Activated T-helper 2 cell treated with anti-CD3 and anti-CD28 coated beads, Interferon-gamma antibody, Interleukin-2, Interleukin-4, amounts not matched to agents 10 μg/mL and 5 μg/mL and 100 μg/mL, durations not matched to agents 14 hours and 24 hours and 36 hours (primary cell): ENCODE data around the gene PRKCA. TPM values are rescaled to one million over a fixed set of nuclear protein-coding genes. Genes with fewer than 3 reads are reported as not detected.
A peak's percentile ranks its signal among the peaks of the same experiment; 100 is the strongest.
"Not testable (repeated sequence)": the region's sequence is repeated elsewhere in the genome, so short reads cannot be mapped to it uniquely, and the experiment has no call there.

Source experiments
- DNase-seq: peaks from one replicate; pipeline ENCODE4 v3.0.0; 2021; ENCODE audit warnings: low spot score
- H3K27ac Mint-ChIP-seq: one replicate; pipeline ENCODE4 v1.8.0; 2021; ENCODE audit warnings: mixed read lengths
- H3K27me3 Mint-ChIP-seq: one replicate; pipeline ENCODE4 v1.8.0; 2021; ENCODE audit warnings: low read depth, mixed read lengths
- H3K36me3 Mint-ChIP-seq: one replicate; pipeline ENCODE4 v1.8.0; 2021; ENCODE audit warnings: low read depth, mixed read lengths
- H3K4me1 Mint-ChIP-seq: one replicate; pipeline ENCODE4 v1.8.0; 2021; ENCODE audit warnings: low read depth, mixed read lengths
- H3K4me3 Mint-ChIP-seq: one replicate; pipeline ENCODE4 v1.8.0; 2021; ENCODE audit warnings: low read depth, mild to moderate bottlenecking, moderate library complexity, mixed read lengths
- H3K9me3 Mint-ChIP-seq: one replicate; pipeline ENCODE4 v1.8.0; 2021; ENCODE audit warnings: mixed read lengths
- intact Hi-C: fragments of 100-400 bp; cut with micrococcal nuclease; formaldehyde crosslinking; loops from one replicate; pipeline ENCODE4 v1.15.1; 2023
- total RNA-seq: library from RNA; stranded (reverse); gene quantifications from 2 replicates; pipeline ENCODE4 v1.2.3, GENCODE V29; 2022

The PRKCA gene
- total RNA-seq, 1 donor from 2014 or later = 268 TPM

DNA sequence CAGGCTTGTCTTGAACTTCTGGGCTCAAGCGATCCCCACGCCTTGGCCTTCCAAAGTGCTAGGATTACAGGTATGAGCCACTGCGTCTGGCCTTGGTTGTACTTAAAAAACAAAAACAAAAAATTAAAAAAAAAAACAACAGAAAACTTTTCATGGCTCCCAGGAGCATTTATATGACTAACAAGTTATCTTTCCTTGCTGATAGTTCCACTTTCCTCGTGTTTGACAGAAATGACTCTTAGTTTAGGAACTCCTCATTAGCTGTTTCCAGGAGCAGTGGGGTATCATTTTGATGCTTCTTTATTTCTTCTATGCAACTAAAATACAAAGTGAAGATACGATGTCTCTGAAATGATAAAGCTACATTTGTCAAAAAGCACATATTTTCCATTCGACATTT, 165.4 kb downstream of the PRKCA start:
- no peaks in the 10 kb centered on the region for H3K9me3 Mint-ChIP-seq

DNA sequence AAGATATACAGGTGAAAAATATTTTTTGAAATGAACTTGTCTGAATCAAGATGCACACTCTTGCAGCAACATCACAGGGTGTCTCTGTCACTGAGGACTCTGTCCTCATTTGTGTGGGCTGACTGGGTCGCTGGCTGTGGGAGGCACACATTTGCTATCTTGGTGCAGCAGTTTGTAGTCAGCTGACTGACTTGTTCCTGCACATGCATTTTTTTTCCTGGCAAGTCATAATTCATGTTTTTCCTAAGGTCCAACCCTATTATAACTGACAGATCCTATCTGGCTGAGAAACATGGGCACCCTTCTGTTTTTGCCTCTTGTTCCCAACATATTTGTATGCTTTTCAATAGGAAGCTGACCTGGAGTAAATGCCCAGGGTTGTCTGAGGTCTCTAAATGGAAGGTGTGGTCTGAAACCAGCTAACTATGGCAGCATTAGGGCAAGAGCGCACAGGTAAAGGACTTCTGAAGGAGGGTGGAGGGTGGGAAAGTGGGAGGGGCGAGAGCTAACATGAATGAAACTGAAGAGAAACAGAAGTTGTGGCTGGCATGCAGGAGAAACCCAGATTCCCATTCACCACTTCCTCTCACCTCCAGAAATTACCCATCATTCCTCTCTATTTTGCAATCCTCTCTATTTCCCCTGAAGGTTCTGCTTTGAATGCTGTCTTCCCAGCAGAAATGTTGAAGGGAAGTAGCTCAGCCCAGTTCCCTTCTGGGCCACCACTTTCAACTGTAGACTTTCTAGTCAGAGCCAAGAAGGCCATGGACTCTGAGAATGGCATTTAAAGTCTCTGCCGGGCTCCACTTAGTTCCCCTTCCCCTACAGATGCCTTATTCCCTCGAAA, 166.1 kb downstream of the PRKCA start:
- intact Hi-C loops = loop anchor here (5.0 kb wide), 2 partner anchors 99 to 164 kb away; no protein-coding TSS in a partner anchor
- Mint-ChIP-seq H3K36me3 (peaks cover 46% of the 10 kb centered on the region), H3K9me3 (no peaks in the 10 kb centered on the region), H3K27me3 (no peaks in the 10 kb centered on the region), H3K27ac (peak overlapping the region; percentile 93), H3K4me1 (peaks cover 60% of the 10 kb centered on the region), H3K4me3 (no peak overlapping the region)
- no peak for DNase-seq

More for the DNA sequence above, 165.4 kb downstream of the PRKCA start:
- Mint-ChIP-seq H3K4me1 (peaks cover 57% of the 10 kb centered on the region), H3K4me3 (peak overlapping the region; percentile 2), H3K27me3 (no peaks in the 10 kb centered on the region), H3K27ac (peak overlapping the region; percentile 93), H3K36me3 (peaks cover 40% of the 10 kb centered on the region)
- intact Hi-C loops = loop anchor here (1.0 to 5.0 kb wide), 10 partner anchors 41 to 165 kb away; no protein-coding TSS in a partner anchor
- DNase-seq = no peak

DNA sequence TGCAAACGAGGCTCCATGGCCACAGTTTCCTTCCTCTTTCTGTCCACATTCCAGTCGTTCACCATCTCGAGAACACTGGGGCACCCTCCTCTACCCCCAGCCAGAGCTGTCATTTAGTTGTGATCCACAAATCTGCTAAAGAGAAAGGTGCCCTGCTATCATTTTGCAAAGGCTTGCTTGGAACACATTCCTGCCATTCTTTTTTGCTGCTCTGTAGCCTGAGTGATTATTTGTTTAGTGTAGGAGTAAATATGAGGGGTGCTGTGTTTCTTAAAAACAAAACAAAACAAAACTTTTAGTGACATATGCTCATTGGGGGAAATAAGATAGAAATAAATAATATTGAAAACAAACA, 166.7 kb downstream of the PRKCA start:
- Mint-ChIP-seq H3K4me1 (peaks cover 57% of the 10 kb centered on the region), H3K27ac (peak overlapping the region; percentile 65), H3K36me3 (peaks cover 45% of the 10 kb centered on the region), H3K4me3 (peak overlapping the region; percentile 4), H3K27me3 (no peaks in the 10 kb centered on the region), H3K9me3 (no peaks in the 10 kb centered on the region)
- intact Hi-C loops = loop anchor here (5.0 kb wide), 2 partner anchors 98 to 163 kb away; no protein-coding TSS in a partner anchor
- DNase-seq = no peak

DNA sequence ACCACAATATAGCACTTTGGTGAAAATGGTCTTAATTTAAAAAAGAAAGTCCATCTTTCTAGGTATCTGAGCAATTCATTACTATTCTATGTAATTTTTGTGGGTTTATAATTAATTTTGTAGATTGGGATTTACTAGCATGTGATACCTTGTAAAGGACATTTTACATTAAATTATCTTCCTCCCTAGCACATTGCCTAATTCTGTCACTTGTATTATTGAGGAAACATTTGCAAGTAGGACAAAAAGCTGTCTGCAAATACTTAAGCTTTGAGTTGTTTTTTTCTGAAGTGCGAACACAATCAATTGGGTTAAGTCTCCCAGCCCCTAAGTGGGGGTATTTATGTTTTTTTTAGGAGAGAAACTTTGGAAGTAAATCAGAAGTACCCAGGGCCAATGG, 167.0 kb downstream of the PRKCA start:
- DNase-seq = no peak
- H3K27ac Mint-ChIP-seq = no peak overlapping the region
- H3K9me3 Mint-ChIP-seq = no peaks in the 10 kb centered on the region
- peaks cover 41% of the 10 kb centered on the region for H3K36me3 Mint-ChIP-seq
- H3K4me3 Mint-ChIP-seq = no peak overlapping the region
- H3K27me3 Mint-ChIP-seq = no peaks in the 10 kb centered on the region
- intact Hi-C loops = loop anchor here (5.0 kb wide), 2 partner anchors 98 to 163 kb away; no protein-coding TSS in a partner anchor
- H3K4me1 Mint-ChIP-seq = peaks cover 57% of the 10 kb centered on the region

DNA sequence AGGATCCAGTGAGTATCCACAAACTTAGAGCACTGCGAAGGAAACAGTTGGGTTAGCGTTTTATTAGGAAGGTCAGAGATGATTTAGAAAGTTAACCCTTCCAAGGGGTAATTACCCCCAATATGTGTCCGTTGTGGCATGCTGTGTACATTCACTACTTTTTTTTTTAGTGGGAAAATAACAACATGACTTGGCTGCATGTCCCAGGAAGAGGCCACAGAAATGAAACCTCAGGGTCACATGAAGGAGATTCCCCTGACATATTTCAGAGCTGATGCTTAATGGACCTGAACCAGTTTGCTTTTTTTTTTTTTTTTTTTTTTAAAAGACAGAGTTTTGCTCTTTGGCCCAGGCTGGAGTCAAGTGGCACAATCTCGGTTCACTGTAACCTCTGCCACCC, 167.5 kb downstream of the PRKCA start:
- Mint-ChIP-seq H3K4me1 (peaks cover 58% of the 10 kb centered on the region), H3K36me3 (peaks cover 41% of the 10 kb centered on the region), H3K27me3 (no peaks in the 10 kb centered on the region), H3K9me3 (no peaks in the 10 kb centered on the region), H3K4me3 (no peak overlapping the region), H3K27ac (no peak overlapping the region)
- DNase-seq = no peak
- intact Hi-C loops = loop anchor here (5.0 kb wide), 2 partner anchors 97 to 162 kb away; no protein-coding TSS in a partner anchor

DNA sequence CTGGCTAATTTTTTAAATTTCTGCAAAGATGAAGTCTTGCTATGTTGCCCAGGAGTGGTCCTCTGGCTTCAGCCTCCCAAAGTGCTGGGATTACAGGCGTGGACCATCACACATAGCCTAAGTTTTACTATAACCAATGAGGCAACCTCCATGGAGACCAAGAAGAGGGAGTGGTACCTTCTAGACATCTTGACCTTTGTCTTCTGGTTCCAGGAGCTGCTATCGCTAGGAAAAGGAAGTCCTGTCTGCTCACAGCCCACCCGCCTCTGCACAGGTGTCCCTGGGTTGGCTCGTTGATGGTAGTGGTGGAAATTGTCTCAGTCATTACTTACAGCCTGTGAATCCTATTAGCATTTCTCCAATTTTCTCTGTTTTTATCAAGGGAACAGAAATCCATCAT, 169.7 kb downstream of the PRKCA start:
- no peaks in the 10 kb centered on the region for H3K9me3 Mint-ChIP-seq
- DNase-seq = no peak
- H3K36me3 Mint-ChIP-seq = peaks cover 48% of the 10 kb centered on the region
- intact Hi-C loops = no loop called here
- H3K27me3 Mint-ChIP-seq = no peaks in the 10 kb centered on the region
- no peak overlapping the region for H3K4me3 Mint-ChIP-seq
- H3K27ac Mint-ChIP-seq = no peak overlapping the region
- H3K4me1 Mint-ChIP-seq = peaks cover 48% of the 10 kb centered on the region

DNA sequence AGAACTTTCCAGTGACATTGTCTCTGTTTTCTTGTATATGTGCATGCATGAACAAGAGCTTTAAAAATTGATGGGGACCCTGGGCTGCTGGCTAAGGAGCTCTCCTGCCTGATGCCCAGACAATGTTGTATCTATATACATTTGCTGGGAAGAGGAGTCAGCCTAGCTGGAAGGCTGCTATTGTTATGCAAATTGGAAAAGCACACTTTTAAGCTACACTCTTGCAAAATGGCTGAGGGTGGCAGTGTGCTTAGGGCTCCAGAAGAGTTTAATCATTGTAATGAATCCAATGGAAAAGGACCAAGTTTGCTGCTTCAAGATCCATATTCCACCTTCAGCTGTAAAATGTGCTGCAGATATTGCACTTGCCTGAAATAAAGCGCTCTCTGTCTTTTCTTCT, 171.8 kb downstream of the PRKCA start:
- Mint-ChIP-seq H3K9me3 (peaks cover 10% of the 10 kb centered on the region), H3K27ac (no peak overlapping the region), H3K4me3 (no peak overlapping the region), H3K36me3 (peaks cover 45% of the 10 kb centered on the region), H3K4me1 (peaks cover 29% of the 10 kb centered on the region), H3K27me3 (no peaks in the 10 kb centered on the region)
- intact Hi-C loops = no loop called here
- no peak for DNase-seq

DNA sequence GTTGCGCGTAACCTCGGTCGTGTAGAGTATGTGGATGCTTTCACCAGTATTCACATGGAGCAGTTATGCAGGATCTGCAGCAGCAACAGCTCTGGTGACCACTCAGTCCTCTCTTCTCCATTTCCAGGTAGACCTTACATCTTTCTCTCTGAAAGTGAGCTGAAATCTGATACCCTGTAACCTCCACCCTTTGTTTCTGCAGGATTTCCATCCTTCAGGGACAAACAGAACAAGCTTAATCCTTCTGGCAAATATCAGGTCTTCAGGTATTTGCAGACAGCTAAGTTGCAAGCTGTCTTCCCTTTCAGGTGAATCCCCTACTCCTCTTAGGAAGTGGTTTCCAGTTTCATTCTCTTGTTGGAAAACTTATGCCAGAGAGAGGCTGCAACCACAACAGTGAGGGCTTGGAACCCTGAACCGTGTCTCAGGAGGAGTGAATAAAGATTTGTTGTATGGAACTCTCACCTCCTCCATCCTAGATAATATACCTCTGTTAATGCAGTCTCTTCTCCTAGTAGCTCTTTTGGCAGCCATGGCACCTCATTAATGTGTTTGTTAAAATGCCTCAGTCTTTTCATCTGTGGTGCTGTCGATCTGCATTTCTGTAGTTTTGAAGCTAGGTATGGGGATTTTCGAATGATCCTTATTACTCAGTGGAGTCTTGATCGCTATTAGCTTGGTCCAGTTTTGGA, 172.5 kb downstream of the PRKCA start:
- Mint-ChIP-seq H3K4me1 (peaks cover 27% of the 10 kb centered on the region), H3K27me3 (no peaks in the 10 kb centered on the region), H3K36me3 (peaks cover 50% of the 10 kb centered on the region), H3K9me3 (peaks cover 10% of the 10 kb centered on the region), H3K4me3 (no peak overlapping the region), H3K27ac (no peak overlapping the region)
- intact Hi-C loops = no loop called here
- no peak for DNase-seq

DNA sequence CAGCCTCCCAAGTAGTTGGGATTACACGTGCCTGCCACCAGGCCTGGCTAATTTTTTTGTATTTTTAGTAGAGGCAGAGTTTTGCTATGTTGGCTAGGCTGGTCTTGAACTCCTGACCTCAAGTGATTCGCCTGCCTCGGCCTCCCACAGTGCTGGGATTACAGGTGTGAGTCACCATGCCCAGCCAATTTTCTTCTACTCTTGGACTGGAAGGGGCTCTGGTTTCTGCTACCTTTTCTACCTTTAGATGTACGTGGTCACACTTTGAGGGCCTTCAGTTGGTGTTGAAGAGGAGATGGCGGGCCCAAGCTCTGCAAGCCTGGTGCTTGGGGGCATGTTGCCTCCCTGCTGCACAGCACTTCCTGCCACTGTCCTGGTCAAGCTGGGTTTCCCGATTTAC, 173.6 kb downstream of the PRKCA start:
- no peak for DNase-seq
- Mint-ChIP-seq H3K36me3 (peaks cover 61% of the 10 kb centered on the region), H3K27ac (no peak overlapping the region), H3K9me3 (peaks cover 10% of the 10 kb centered on the region), H3K27me3 (no peaks in the 10 kb centered on the region), H3K4me1 (peaks cover 32% of the 10 kb centered on the region), H3K4me3 (no peak overlapping the region)
- intact Hi-C loops = no loop called here

DNA sequence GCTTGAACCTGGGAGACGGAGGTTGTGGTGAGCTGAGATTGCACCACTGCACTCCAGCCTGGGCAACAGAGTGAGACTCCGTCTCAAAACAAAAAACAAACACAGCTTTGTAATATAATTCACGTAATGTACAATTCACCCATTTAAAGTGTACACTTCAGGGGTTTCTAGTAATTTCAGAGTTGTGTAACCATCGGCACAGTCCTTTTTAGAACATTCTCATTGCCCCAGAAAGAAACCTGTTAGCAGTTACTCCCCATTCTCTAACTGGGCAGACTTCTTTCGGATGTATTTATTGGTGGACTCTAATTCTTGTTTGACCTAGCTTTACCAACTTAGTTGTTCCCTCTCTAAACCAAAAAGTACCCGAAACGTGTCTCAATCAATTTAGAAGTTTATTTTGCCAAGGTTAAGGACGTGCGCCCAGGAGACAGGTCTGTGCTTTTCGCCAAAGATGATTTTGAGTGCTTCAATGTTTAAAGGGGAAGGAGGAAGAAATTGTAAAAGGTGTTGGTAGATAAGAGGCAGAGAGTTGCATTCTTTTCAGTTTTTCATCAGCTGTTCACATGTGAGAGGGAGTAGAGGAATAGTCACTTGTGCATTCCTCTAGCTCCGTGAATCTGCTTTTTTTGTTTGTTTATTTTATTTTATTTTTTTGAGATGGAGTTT, 175.3 kb downstream of the PRKCA start:
- Mint-ChIP-seq H3K27ac (no peak overlapping the region), H3K4me3 (no peak overlapping the region), H3K36me3 (peaks cover 61% of the 10 kb centered on the region), H3K9me3 (peaks cover 10% of the 10 kb centered on the region), H3K27me3 (no peaks in the 10 kb centered on the region), H3K4me1 (peaks cover 41% of the 10 kb centered on the region)
- intact Hi-C loops = no loop called here
- DNase-seq = no peak

DNA sequence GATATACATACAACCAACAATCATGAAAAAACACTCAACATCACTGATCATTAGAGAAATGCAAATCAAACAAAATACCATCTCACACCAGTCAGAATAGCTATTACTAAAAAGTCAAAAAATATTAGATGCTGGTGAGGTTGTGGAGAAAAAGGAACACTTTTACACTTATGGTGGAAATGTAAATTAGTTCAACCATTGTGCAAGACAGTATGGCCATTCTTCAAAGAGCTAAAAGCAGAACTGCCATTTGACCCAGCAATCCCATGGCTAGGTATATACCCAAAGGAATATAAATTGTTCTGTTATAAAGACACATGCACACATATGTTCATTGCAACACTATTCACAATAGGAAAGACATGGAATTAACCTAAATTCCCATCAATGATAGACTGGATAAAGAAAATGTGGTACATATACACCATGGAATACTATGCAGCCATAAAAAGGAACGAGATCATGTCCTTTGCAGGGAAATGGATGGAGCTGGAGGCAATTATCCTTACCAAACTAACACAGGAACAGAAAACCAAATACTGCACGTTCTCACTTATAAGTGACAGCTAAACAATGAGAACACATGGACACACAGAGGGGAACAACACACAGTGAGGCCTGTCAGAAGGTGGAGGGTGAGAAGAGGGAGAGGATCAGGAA, 176.9 kb downstream of the PRKCA start:
- peaks cover 44% of the 10 kb centered on the region for H3K4me1 Mint-ChIP-seq
- peaks cover 10% of the 10 kb centered on the region for H3K9me3 Mint-ChIP-seq
- H3K27me3 Mint-ChIP-seq, H3K4me3 Mint-ChIP-seq, intact Hi-C loops, H3K27ac Mint-ChIP-seq, DNase-seq: not testable (repeated sequence)
- peaks cover 61% of the 10 kb centered on the region for H3K36me3 Mint-ChIP-seq

DNA sequence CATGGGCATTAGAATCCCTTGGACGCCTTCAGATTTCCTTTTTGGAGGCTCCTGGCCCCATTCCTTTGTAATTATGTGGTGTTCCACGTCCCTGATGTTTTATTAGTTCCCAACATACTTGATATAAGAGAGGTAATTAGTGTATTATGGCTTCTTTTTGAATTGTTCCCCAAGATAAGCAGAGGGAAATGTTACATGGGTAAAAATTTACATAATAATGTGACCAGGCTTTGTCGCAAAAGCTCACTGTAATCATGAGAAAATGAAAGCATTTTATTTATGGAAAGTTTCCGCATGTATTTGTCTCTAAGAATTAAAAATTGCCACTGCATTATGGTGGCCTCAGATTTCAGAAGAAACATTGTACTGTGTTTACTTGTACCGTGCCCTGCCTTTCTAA, 177.8 kb downstream of the PRKCA start:
- Mint-ChIP-seq H3K9me3 (peaks cover 10% of the 10 kb centered on the region), H3K4me3 (no peak overlapping the region), H3K4me1 (peaks cover 41% of the 10 kb centered on the region), H3K36me3 (peaks cover 56% of the 10 kb centered on the region), H3K27me3 (no peaks in the 10 kb centered on the region), H3K27ac (no peak overlapping the region)
- DNase-seq = no peak
- intact Hi-C loops = no loop called here
